VCaP (cell line): ENCODE results near the gene ATXN1.

Experiments used
- H3K27ac ChIP-seq: fragments of 450-650 bp; 2 replicates; pipeline ENCODE4 v1.5.1; 2017
- CTCF ChIP-seq: fragments of 450-650 bp; conservative IDR thresholded peaks from 2 replicates; pipeline ENCODE4 v1.5.1; 2017; ENCODE audit warnings: mild to moderate bottlenecking, moderate library complexity

ATXN1 gene

GRCh38 chr6:16511723-16512489 is 249.4 kb downstream of the ATXN1 start:
- H3K27ac ChIP-seq, result no peak overlapping the region
- TF ChIP-seq CTCF, result no peak

DNA sequence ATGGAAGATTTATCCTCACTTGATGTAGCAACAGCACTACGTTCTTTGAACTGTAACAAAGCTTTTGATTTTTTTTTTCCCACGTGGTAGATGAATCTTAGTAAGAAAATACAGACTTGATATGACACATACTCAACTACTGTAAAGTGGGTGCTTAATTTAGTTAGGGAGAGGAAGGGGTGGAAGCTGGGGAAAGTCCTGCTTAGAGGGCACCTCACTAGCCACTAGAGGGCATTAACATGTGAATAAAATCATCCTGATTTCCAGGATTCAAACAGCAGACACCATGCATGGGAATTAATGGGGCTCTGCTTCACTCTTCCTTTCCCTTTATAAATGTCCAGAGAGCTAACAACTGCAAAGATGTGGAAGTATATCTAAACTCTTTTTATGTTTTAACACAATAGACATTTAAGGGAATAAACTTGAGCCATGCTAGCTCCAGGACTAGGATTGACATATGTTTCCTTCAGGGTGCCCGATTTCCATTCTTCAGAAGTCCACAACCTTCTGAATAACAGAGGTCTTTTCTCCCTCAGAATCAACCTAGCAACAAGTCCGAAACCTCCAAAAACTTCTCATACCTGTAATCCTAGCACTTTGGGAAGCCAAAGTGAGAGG is 250.1 kb downstream of the ATXN1 start:
- TF ChIP-seq CTCF, result peak; percentile 56
- no peak overlapping the region for H3K27ac ChIP-seq

DNA sequence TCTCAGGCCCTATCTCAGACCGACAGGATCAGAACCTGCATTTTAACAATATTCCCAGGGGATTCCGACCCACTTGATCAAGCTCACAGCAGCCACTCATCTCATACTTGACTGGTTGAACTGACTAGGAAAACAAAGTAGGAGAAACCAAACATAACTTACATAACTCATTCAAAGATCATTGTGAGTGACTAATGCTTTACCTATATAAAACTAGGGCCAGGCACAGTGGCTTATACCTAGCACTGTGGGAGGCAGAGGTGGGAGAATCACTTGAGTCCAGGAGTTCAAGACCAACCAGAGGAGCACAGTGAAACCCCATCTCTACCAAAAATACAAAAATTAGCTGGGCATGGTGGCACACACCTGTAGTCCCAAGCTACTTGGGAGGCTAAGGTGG is 251.0 kb downstream of the ATXN1 start:
- TF ChIP-seq CTCF, result no peak
- no peak overlapping the region for H3K27ac ChIP-seq

DNA sequence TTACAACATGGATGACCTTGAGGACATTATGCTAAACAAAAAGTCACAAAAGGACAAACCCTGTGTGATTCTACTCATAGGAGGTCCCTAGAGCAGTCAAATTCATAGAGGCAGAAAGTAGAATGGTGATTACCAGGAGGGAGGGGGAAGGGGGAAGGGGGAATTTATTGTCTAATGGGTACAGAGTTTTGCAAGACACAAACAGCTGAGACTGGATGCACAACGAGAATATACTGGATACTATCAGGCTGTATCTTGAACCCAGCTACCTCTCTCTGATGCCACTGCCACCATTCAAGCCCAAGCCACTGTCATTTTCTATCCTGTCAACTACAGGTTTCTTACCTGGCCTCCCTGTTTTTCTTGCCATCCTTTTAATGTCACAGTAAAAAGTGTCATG is 252.3 kb downstream of the ATXN1 start:
- TF ChIP-seq CTCF, result no peak
- no peak overlapping the region for H3K27ac ChIP-seq

GRCh38 chr6:16505711-16506357 is 255.4 kb downstream of the ATXN1 start:
- TF ChIP-seq CTCF, result no peak
- no peak overlapping the region for H3K27ac ChIP-seq

DNA sequence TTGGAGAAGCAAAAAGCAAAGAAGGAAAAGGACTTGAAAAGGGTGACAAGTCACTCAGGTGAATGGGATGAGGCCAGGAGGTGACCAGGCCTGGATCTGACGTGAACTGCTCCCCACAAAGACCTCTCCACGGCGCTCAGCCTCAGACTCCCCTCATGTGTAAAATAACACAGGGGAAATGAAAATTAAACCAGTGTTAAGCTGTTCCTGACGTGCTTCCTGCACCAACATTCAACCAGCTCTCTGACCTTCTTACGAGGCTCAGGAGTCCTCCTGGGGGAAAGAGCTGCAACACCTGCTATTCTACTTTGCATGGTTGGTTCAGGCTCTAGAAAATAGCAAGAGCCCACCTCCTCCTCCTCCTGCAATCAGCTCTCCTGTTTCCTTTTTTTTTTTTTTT is 256.7 kb downstream of the ATXN1 start:
- TF ChIP-seq CTCF, result no peak
- no peak overlapping the region for H3K27ac ChIP-seq

DNA sequence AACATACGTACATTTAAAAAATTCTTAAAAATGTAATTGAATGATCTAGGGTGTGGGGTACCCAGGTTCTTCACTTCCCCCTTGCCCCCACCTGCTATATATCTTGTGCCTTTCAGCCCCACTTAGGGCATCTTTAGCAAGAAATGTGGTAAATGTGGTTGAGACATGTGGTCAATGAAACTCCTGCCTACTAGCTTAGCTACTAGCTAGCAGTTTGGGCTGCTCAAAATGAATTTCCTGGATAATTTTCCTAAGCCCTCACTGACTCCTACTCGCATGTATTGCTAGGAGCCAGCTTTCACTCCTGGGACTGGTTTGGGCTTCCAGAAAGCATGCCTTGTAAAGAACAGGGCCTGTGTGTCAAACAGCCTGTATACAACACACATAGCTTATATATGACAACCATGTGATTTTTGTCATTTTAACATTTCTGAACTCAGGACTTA is 257.3 kb downstream of the ATXN1 start:
- TF ChIP-seq CTCF, result no peak
- no peak overlapping the region for H3K27ac ChIP-seq
